ENCODE measurements around the gene DNTT.

The DNTT gene

DNA sequence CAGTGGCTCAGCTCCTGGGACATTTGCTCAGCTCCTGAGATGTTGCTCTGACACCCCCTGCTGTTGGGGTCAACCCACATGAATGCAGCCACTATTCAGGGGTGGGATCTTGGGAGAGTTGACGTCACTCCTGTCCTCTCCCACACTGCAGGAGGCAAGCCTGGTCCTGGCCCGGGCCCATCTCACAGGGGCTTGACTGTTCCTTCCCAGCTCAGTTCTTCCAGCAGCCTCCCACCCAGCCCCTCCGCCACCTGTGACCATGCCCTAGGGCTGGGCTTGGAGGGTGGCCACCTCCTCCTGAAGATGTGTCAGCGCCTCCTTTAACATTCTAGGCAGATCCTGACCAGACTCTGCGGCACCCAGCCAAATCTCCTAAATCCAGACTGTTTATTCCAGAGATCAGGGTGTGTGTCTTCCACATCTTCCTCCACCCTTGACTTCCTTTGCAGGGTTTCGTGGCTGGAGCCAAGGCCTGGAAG lies 73.6 kb downstream of the DNTT start:
- no peak for DNase-seq (ENCODE audit: extremely low read depth, insufficient read length)
- H3K27me3 ChIP-seq (replicated peaks; ENCODE audit: control insufficient read depth, insufficient read depth, low read length), result no peaks in the 10 kb centered on the region; the same call in none of the 2 replicates
- no peaks in the 10 kb centered on the region for H3K36me3 ChIP-seq (ENCODE audit: control insufficient read depth, insufficient read depth, low read length)
- TF ChIP-seq, protein P1, sequence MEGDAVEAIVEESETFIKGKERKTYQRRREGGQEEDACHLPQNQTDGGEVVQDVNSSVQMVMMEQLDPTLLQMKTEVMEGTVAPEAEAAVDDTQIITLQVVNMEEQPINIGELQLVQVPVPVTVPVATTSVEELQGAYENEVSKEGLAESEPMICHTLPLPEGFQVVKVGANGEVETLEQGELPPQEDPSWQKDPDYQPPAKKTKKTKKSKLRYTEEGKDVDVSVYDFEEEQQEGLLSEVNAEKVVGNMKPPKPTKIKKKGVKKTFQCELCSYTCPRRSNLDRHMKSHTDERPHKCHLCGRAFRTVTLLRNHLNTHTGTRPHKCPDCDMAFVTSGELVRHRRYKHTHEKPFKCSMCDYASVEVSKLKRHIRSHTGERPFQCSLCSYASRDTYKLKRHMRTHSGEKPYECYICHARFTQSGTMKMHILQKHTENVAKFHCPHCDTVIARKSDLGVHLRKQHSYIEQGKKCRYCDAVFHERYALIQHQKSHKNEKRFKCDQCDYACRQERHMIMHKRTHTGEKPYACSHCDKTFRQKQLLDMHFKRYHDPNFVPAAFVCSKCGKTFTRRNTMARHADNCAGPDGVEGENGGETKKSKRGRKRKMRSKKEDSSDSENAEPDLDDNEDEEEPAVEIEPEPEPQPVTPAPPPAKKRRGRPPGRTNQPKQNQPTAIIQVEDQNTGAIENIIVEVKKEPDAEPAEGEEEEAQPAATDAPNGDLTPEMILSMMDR (IDR thresholded peaks at IDR 0.05; ENCODE audit: insufficient read depth, low read length, poor library complexity, severe bottlenecking), result no peak
- H3K4me3 ChIP-seq (replicated peaks; ENCODE audit: low read depth, low read length), result no peak overlapping the region

DNA sequence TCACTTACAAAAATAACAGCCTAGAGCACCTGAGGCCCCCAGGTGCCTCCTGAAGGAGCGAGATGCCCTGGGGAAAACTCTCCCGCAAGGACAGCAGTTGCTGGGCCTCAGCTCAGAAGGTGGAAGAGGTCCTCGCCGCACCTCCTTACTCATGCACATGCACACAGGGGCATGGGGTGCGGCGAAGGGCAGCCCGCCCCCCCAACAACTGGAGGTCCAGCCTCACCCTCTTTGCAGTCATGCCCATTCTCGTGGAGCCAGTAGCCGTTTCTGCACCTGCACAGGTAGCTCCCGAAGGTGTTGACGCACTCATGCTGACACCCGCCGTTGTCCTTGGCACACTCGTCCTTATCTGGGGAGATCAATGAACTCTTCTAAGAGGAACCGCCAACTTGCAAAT lies 74.5 kb downstream of the DNTT start:
- TF ChIP-seq, protein P1 (IDR thresholded peaks at IDR 0.05; ENCODE audit: insufficient read depth, low read length, poor library complexity, severe bottlenecking), result no peak
- no peaks in the 10 kb centered on the region for H3K36me3 ChIP-seq (ENCODE audit: control insufficient read depth, insufficient read depth, low read length)
- H3K4me3 ChIP-seq (replicated peaks; ENCODE audit: low read depth, low read length), result no peak overlapping the region
- peaks cover 1% of the 10 kb centered on the region for H3K27me3 ChIP-seq (replicated peaks; ENCODE audit: control insufficient read depth, insufficient read depth, low read length)
- DNase-seq (ENCODE audit: extremely low read depth, insufficient read length), result no peak

DNA sequence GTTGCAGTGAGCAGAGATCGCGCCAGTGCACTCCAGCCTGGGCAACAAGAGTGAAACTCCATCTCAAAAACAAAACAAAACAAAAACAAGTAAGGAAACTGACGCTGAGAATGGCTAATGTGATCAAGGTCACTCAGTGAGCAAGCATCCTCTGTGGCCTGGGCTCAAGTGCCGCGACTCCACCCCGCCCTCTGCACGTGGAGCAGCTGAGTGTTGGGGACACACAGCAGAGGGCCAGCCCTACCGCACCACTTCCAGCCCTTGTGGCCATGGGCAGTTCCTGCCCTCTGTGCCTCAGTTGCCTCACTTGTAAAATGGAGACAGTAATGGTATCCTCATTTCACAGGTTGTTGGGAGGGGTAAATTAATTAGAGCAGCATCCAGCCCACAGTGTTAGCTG lies 75.5 kb downstream of the DNTT start:
- TF ChIP-seq, protein P1 (IDR thresholded peaks at IDR 0.05; ENCODE audit: insufficient read depth, low read length, poor library complexity, severe bottlenecking), result no peak
- H3K4me3 ChIP-seq (replicated peaks; ENCODE audit: low read depth, low read length), result no peak overlapping the region
- no peak for DNase-seq (ENCODE audit: extremely low read depth, insufficient read length)
- H3K27me3 ChIP-seq (replicated peaks; ENCODE audit: control insufficient read depth, insufficient read depth, low read length), result peaks cover 1% of the 10 kb centered on the region
- no peaks in the 10 kb centered on the region for H3K36me3 ChIP-seq (ENCODE audit: control insufficient read depth, insufficient read depth, low read length)

DNA sequence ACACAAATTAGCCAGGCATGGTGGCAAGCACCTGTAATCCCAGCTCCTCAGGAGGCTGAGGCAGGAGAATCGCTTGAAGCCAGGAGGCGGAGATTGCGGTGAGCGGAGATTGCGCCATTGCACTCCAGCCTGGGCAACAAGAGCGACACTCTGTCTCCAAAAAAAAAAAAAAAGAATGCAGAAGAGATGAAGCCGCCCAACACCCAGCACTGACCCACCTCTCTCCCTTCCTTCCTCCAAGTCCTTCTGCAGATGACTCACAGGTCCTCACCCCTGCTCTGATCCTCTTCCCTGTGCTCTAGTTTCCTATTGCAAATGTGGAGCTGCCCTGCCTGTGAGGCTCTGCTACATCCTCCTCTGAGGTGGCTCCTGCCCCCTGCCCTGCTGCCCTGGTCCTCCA lies 76.6 kb downstream of the DNTT start:
- Histone ChIP-seq H3K27me3 (replicated peaks; ENCODE audit: control insufficient read depth, insufficient read depth, low read length) (peaks cover 1% of the 10 kb centered on the region), H3K36me3 (ENCODE audit: control insufficient read depth, insufficient read depth, low read length) (no peaks in the 10 kb centered on the region), H3K4me3 (replicated peaks; ENCODE audit: low read depth, low read length) (no peak overlapping the region)
- TF ChIP-seq, protein P1 (IDR thresholded peaks at IDR 0.05; ENCODE audit: insufficient read depth, low read length, poor library complexity, severe bottlenecking), result no peak
- no peak for DNase-seq (ENCODE audit: extremely low read depth, insufficient read length)

DNA sequence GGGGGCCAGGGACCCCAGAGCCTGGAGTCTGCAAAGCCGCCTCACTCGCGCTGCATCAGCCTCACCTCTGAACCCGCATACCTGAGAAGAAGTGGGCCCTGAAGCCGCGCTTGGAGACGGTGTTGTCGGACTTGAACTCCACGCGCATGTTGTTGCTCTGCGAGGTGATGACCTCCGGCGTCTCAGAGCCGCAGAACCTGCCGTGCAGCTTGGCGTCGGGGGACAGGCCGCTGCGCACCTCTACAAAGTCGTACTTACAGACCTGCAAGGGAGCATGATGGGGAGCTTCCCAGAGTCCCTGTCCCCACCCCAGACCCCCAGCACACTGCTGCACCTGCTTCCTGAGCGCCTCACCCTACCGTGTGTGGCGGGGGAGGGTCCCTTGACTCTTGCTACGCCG lies 80.3 kb downstream of the DNTT start:
- TF ChIP-seq, protein P1 (IDR thresholded peaks at IDR 0.05; ENCODE audit: insufficient read depth, low read length, poor library complexity, severe bottlenecking), result no peak
- Histone ChIP-seq H3K4me3 (replicated peaks; ENCODE audit: low read depth, low read length) (no peak overlapping the region), H3K27me3 (replicated peaks; ENCODE audit: control insufficient read depth, insufficient read depth, low read length) (peaks cover 3% of the 10 kb centered on the region; the same call in 1 of the 2 replicates), H3K36me3 (ENCODE audit: control insufficient read depth, insufficient read depth, low read length) (no peaks in the 10 kb centered on the region)
- DNase-seq (ENCODE audit: extremely low read depth, insufficient read length), result no peak

DNA sequence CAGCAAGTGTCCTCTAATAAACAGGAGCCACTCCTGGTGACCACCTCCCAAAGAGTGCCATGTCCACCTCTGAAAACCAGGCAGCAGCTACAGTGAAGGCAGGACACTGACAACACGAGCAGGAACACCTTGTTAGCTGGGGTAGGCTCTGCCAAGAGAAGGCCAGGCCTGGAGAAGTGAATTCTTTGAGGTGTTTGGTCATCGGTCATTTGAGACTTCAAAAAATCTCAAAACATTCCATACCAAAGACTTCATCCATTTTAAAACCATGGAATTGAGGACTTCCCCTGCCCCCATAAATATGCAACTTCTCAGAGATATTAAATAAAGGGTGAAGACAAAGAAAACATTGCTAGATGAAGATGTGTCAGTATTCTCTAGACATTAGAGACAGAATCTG lies 82.9 kb downstream of the DNTT start:
- Histone ChIP-seq H3K4me3 (replicated peaks; ENCODE audit: low read depth, low read length) (no peak overlapping the region), H3K27me3 (replicated peaks; ENCODE audit: control insufficient read depth, insufficient read depth, low read length) (peaks cover 3% of the 10 kb centered on the region), H3K36me3 (ENCODE audit: control insufficient read depth, insufficient read depth, low read length) (no peaks in the 10 kb centered on the region)
- TF ChIP-seq, protein P1 (IDR thresholded peaks at IDR 0.05; ENCODE audit: insufficient read depth, low read length, poor library complexity, severe bottlenecking), result no peak
- DNase-seq (ENCODE audit: extremely low read depth, insufficient read length), result no peak

Data from GM06990 (cell line).